Kidney glomerular epithelial cell (primary cell): Measurements from ENCODE around the gene NUP107.

Experiments used
- DNase-seq: peaks from one replicate; lab custom pipeline; 2025; lab: John Stamatoyannopoulos, UW

Gene NUP107

GRCh38 chr12:68739891-68740290, 53.1 kb downstream of the NUP107 start:
- no peak for DNase-seq

- DNase-seq: no peak
These were observed 56.6 kb downstream of the NUP107 start for GRCh38 chr12:68743356-68743755.

GRCh38 chr12:68745376-68745903, 58.7 kb downstream of the NUP107 start:
- DNase-seq: no peak

- peak; percentile 87 for DNase-seq
These were observed 59.3 kb downstream of the NUP107 start, which contains the start of gene SLC35E3 for GRCh38 chr12:68745904-68746571. TSS of gene SLC35E3 (plus strand) at chr12:68746176. CDS start at chr12:68746378, 202 bp downstream.

- DNase-seq: peak; percentile 34
These were observed 59.9 kb downstream of the NUP107 start for GRCh38 chr12:68746572-68747180.

- no peak for DNase-seq
These were observed 62.7 kb downstream of the NUP107 start for GRCh38 chr12:68749443-68749842.

GRCh38 chr12:68749861-68750260, 63.1 kb downstream of the NUP107 start:
- DNase-seq: no peak

- DNase-seq: no peak
These were observed 63.7 kb downstream of the NUP107 start for GRCh38 chr12:68750506-68750905.

- DNase-seq: no peak
These were observed 68.9 kb downstream of the NUP107 start for GRCh38 chr12:68755536-68756243.

GRCh38 chr12:68759852-68760251, 73.1 kb downstream of the NUP107 start:
- DNase-seq: no peak

GRCh38 chr12:68760806-68761441, 74.1 kb downstream of the NUP107 start:
- DNase-seq: no peak

- no peak for DNase-seq
These were observed 74.6 kb downstream of the NUP107 start for GRCh38 chr12:68761442-68761812.

GRCh38 chr12:68761901-68762630, 75.3 kb downstream of the NUP107 start:
- DNase-seq: no peak

- DNase-seq: no peak
These were observed 75.9 kb downstream of the NUP107 start for GRCh38 chr12:68762691-68763090.

- DNase-seq: no peak
These were observed 78.9 kb downstream of the NUP107 start for GRCh38 chr12:68765696-68766095.

GRCh38 chr12:68766646-68767045, 79.9 kb downstream of the NUP107 start:
- DNase-seq: no peak

GRCh38 chr12:68767191-68767590, 80.4 kb downstream of the NUP107 start:
- DNase-seq: no peak

GRCh38 chr12:68768431-68768939, 81.7 kb downstream of the NUP107 start:
- no peak for DNase-seq

- DNase-seq: no peak
These were observed 83.2 kb downstream of the NUP107 start for GRCh38 chr12:68769941-68770340.

GRCh38 chr12:68771223-68771925, 84.6 kb downstream of the NUP107 start:
- DNase-seq: no peak

- no peak for DNase-seq
These were observed 85.9 kb downstream of the NUP107 start for GRCh38 chr12:68772714-68773113.
